GM21423 (cell line): ENCODE data around the gene FRMPD4.

Experiments
- ATAC-seq: cut with Tn5 transposase; IDR thresholded peaks from one replicate; pipeline ENCODE4 v1.9.1; 2021; ENCODE audit warnings: mild to moderate bottlenecking, moderate library complexity; ENCODE audit not compliant: unreplicated experiment

Gene FRMPD4

GRCh38 chrX:12423346-12423745, 285.1 kb downstream of the FRMPD4 start:
- no peak for ATAC-seq

GRCh38 chrX:12425496-12425895, 287.2 kb downstream of the FRMPD4 start:
- no peak for ATAC-seq

GRCh38 chrX:12426420-12426819, 288.1 kb downstream of the FRMPD4 start:
- ATAC-seq = no peak

DNA sequence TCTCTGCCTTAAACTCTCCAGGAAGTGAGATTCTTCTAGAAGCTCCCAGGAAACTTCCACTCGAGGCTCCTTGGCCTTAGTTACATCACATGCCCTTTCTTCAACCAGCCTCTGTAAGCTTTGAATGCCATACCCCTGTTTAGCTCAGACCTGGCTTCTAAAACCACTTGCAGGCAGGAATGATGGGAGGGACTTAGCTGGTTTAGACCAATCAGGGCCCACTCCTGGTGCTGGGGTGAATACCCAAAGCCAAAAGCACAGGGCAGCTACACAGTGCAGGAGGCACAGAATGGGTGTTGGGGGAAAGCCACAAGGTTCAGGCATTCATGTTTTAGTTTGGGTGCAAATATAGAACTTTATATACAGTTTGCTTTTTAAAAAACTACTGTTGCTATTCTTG, 296.2 kb downstream of the FRMPD4 start:
- ATAC-seq = no peak

DNA sequence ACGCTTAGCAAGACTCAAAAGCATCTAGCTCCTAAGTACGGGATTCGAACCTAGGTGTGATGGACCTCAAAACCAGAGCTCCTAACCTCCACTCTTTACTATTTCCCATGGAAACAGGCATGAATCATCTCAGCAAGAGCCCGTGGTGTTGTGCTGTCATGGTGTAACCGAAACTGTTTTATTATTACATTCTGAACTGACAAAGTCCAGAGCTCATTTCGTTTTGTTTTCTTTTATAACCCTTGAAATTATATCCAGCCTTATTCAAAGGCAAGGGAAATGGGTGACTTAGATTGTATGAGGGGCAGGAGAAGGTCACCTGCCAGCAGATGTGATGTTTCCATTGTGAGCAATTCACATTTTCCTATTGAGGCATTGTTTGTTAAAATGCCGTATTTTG, 301.1 kb downstream of the FRMPD4 start:
- ATAC-seq = no peak

- no peak for ATAC-seq
Measured at GRCh38 chrX:12440246-12440645, 302.0 kb downstream of the FRMPD4 start.

DNA sequence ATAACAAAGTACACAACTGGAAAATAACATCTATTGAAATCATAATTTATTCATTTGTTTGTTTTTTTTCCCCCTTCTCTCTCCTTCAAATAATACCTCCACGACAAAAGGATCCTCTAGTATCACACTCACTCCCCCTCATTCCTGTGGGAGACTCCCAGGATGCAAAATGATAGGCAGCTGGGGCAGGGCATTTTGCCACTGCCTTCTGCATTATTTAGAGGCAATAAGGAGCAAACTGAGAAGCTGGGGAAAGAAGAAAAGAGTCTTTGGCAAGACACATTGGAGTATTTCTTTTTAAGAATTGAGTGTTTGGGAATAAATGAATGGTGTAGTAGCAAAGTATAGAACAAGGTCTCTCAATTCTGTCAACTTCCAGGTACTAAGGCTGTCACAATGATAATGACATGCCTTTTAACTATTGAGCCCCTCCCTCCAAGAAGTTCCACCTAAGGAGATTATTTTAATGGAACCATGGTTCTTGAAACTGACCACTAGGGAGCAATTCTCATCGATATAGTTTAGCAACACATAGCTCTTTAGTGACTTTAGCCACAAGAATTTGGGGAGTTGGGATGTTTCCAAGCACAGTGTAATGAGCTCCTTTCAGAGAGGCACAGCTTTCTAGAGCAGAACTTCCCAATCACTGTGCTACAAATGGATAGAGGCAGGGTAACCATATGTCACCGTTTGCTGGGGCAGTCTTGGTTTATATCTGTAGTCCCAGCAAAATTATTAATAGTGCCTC, 303.3 kb downstream of the FRMPD4 start:
- ATAC-seq = no peak

GRCh38 chrX:12443534-12444098, 305.3 kb downstream of the FRMPD4 start:
- peak; percentile 85 for ATAC-seq

DNA sequence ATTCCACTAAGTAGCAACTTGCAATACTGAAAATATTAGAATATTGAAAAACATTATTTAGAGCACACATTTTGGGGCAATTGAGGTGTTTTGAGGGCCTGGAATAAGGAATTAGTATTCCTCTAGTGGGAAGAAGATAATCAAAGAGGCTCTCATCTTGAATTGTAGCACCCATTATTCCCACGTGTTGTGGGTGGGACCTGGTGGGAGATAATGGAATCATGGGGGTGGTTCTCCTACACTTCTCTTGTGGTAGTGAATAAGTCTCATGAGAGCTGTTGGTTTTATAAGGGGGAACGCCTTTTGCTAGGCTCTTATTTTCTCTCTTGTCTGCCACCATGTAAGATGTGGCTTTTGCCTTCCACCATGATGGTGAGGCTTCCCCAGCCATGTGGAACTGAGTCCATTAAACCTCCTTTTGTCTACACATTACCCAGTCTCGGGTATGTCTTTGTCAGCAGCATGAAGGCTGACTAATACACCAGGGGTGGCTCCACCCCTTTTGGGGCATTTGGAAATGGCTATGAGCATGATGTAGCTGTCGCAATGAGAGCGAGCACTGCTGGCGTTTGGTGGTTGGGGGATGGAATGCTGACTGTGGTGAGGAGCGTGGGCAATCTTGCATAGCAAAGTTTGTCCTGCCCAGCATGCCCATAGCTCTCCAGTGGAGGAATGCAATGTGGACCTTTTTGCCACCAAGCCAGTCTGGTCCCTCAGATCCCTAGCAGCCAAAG, 308.2 kb downstream of the FRMPD4 start:
- no peak for ATAC-seq

DNA sequence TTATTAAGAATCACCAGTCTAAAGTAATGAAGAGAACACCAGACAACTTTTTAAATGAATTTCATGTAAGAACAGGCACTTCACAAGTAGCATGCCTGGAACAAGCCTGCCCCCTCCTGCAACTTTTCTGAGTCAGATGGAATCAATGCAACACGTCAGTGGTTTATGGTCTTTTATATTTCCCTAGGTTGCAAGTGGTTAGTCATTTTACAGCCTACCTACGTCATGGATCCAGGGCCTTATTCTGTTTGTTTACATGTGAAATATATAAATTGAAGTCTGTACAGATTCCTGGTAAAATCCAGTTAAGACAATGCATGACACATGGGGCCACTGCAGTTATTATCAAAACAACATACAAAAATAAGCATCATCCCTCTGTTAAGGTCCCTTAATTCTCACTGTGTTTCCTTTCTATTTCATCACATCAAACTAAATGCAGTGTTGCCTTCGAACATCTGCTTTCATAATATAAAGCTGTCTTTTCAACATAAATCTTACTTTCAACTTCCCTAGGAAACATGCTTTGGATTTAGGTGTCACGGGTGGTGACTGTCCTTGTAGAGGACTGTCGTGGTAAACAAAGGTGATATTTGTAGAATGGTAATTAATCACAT, 309.3 kb downstream of the FRMPD4 start:
- no peak for ATAC-seq

- ATAC-seq = no peak
Measured at GRCh38 chrX:12452268-12452667, 314.0 kb downstream of the FRMPD4 start.

- no peak for ATAC-seq
Measured at GRCh38 chrX:12460929-12461328, 322.7 kb downstream of the FRMPD4 start.

- ATAC-seq = no peak
Measured at GRCh38 chrX:12463052-12463451, 324.8 kb downstream of the FRMPD4 start.

GRCh38 chrX:12463873-12464272, 325.6 kb downstream of the FRMPD4 start:
- ATAC-seq = no peak

DNA sequence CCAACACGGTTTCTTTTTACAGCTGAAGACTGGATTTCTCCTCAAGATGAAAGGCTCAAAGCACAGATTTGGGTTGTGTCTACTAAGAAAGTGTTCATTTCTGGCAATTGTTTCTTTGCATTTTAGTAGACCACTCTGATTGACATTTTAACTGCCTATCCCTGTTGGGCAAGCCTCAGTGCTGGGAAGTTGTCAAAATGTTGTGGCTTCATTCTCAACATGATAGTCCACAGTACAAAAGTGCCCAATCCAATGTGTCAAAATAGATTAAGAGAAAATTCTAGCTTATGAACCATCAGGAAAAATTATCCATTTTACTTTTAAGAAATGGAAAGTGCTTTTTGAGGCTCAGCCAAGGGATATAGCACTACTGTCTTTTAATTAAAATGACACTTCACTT, 329.0 kb downstream of the FRMPD4 start:
- no peak for ATAC-seq

- no peak for ATAC-seq
Measured at GRCh38 chrX:12469296-12469695, 331.0 kb downstream of the FRMPD4 start.

GRCh38 chrX:12471061-12471460, 332.8 kb downstream of the FRMPD4 start:
- no peak for ATAC-seq

GRCh38 chrX:12480956-12481355, 342.7 kb downstream of the FRMPD4 start:
- ATAC-seq = no peak

GRCh38 chrX:12488220-12488619, 349.9 kb downstream of the FRMPD4 start:
- ATAC-seq = no peak

- no peak for ATAC-seq
Measured at GRCh38 chrX:12488771-12489170, 350.5 kb downstream of the FRMPD4 start.

DNA sequence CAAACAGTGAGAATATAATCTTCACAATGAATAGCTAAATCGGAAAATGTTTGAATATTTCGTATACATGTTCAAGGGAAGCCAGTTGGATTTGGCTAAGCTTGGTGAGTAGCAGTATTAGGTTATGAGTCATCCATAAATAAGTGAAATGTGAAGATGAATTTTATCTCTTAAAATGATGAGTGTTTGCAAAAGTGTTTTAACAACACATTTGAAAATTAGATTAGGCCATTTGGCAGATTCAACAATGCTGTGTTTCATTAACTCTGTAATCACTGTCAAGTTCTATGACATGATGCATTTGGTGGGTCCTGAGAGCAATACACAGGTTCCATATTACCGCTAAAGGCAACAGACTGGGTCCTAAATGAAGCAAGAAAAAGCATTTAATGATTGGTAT, 351.1 kb downstream of the FRMPD4 start:
- ATAC-seq = no peak
